ENCODE measurements around the gene COLEC11. TPM values are rescaled to one million over a fixed set of nuclear protein-coding genes. Genes with fewer than 3 reads are reported as not detected.

Gene COLEC11
- total RNA-seq, 1 experiment from 2014 or later: 0.39 TPM

- H3K27ac Mint-ChIP-seq: peak overlapping the region in 1 of 3 experiments; percentile 34; a peak in 1 of 7 replicates
- H3K9me3 Mint-ChIP-seq: no peaks in the 10 kb centered on the region
These were observed 47.8 kb downstream of the COLEC11 start for GRCh38 chr2:3642521-3643215.

More at GRCh38 chr2:3642521-3643215, 47.8 kb downstream of the COLEC11 start:
- H3K9ac ChIP-seq (ENCODE audit: extremely low read depth, insufficient read length, low read length): no peak overlapping the region
- peaks cover 11% of the 10 kb centered on the region for H3K27me3 Mint-ChIP-seq (ENCODE audit: low read depth)
- no peak overlapping the region for H2BK15ac ChIP-seq (ENCODE audit: low read depth, low read length)
- no peak overlapping the region for H4K91ac ChIP-seq (ENCODE audit: insufficient read length, low read depth, low read length)
- no peak overlapping the region for H2BK120ac ChIP-seq (ENCODE audit: low read depth, low read length, poor library complexity, severe bottlenecking)
- peaks cover 3 to 5% of the 10 kb centered on the region in 2 experiments; a peak in 1 of 4 replicates for H3K4me1 Mint-ChIP-seq
- no peak overlapping the region for H2BK20ac ChIP-seq (ENCODE audit: low read depth, low read length, poor library complexity, severe bottlenecking)
- no peak overlapping the region; the same call in 1 of the 2 replicates for H3K14ac ChIP-seq (ENCODE audit: insufficient read depth, low read length)
- no peaks in the 10 kb centered on the region for H3K9me3 ChIP-seq (ENCODE audit: control insufficient read depth, low read depth, low read length)
- H3K23ac ChIP-seq (ENCODE audit: insufficient read length, low read depth, low read length): no peak overlapping the region
- no peak overlapping the region; a peak in 1 of 5 replicates for H3K4me3 Mint-ChIP-seq
- no peaks in the 10 kb centered on the region for H3K27me3 ChIP-seq (ENCODE audit: insufficient read depth, low read length)
- no peak overlapping the region for H2AK5ac ChIP-seq (ENCODE audit: insufficient read length, low read length)
- H2BK12ac ChIP-seq (ENCODE audit: insufficient read length, low read depth, low read length): no peak overlapping the region
- H3K4ac ChIP-seq (ENCODE audit: low read depth, low read length): no peak overlapping the region
- no CpG with 5 or more reads among the region's 18 CpGs for WGBS (ENCODE audit: extremely low coverage, insufficient read length, low lambda C conversion rate)
- no peak overlapping the region for H3K4me2 ChIP-seq (ENCODE audit: insufficient read depth, insufficient read length, low read length)
- no peaks in the 10 kb centered on the region for H3K79me2 ChIP-seq (ENCODE audit: insufficient read depth, low read length)
- no peaks in the 10 kb centered on the region for H3K79me1 ChIP-seq (ENCODE audit: insufficient read depth, low read depth, low read length, poor library complexity, severe bottlenecking)
- no peak overlapping the region for H4K8ac ChIP-seq (replicated peaks; ENCODE audit: insufficient read length, low read depth, low read length)
- H3K23me2 ChIP-seq (ENCODE audit: insufficient read length, low read depth, low read length, poor library complexity, severe bottlenecking): no peaks in the 10 kb centered on the region
- no peak overlapping the region for H3K18ac ChIP-seq (ENCODE audit: insufficient read length, low read depth, low read length)
- no peaks in the 10 kb centered on the region for H4K20me1 ChIP-seq (ENCODE audit: control insufficient read depth, insufficient read depth, insufficient read length)
- TF ChIP-seq CTCF (conservative IDR thresholded peaks at IDR 0.05): no peak
- H3K4me1 ChIP-seq (ENCODE audit: insufficient read depth, low read length): no peaks in the 10 kb centered on the region
- no peaks in the 10 kb centered on the region for H3K36me3 Mint-ChIP-seq (ENCODE audit: insufficient read depth in 1 of 3, low read depth in 3 of 3)
- H3T11ph ChIP-seq (ENCODE audit: low read length): no peak overlapping the region
- peak; percentile 26 for DNase-seq
- no peak overlapping the region for H3K27ac ChIP-seq (ENCODE audit: insufficient read length, low read depth, low read length)
- no peak overlapping the region for H2AFZ ChIP-seq (ENCODE audit: low read length)
- H2BK5ac ChIP-seq (ENCODE audit: insufficient read length, low read length): no peak overlapping the region
- H3K56ac ChIP-seq (ENCODE audit: insufficient read length, low read depth, low read length): no peak overlapping the region
- H4K5ac ChIP-seq (ENCODE audit: insufficient read length, low read depth, low read length): no peak overlapping the region

Measured in H9 (cell line).